Endodermal cell (in vitro differentiated cells): ENCODE results near the gene CD244. TPM values are rescaled to one million over a fixed set of nuclear protein-coding genes. Genes with fewer than 3 reads are reported as not detected.

Experiments
- DNase-seq: peaks from one replicate; pipeline ENCODE4 v3.0.0-alpha.2; 2017
- H3K27ac ChIP-seq: 2 replicates; pipeline ENCODE4 v1.5.1; 2013; ENCODE audit warnings: mild to moderate bottlenecking, low read depth, low read length, moderate library complexity
- H3K27me3 ChIP-seq: 2 replicates; pipeline ENCODE4 v1.6.1; 2013; ENCODE audit warnings: mild to moderate bottlenecking, low read length, moderate library complexity; ENCODE audit not compliant: insufficient read depth, control insufficient read depth, poor library complexity, severe bottlenecking
- H3K36me3 ChIP-seq: 2 replicates; pipeline ENCODE4 v1.7.0; 2013; ENCODE audit warnings: mild to moderate bottlenecking, low read length, moderate library complexity; ENCODE audit not compliant: control insufficient read depth, insufficient read depth
- H3K4me1 ChIP-seq: one replicate; pipeline ENCODE4 v1.7.0; 2013; ENCODE audit warnings: low read length; ENCODE audit not compliant: control insufficient read depth, insufficient read depth
- H3K4me3 ChIP-seq: 2 replicates; pipeline ENCODE4 v1.5.1; 2013; ENCODE audit warnings: mild to moderate bottlenecking, low read length, moderate library complexity
- H3K9ac ChIP-seq: 2 replicates; pipeline ENCODE4 v1.6.1; 2013; ENCODE audit warnings: mild to moderate bottlenecking, low read length, moderate library complexity; ENCODE audit not compliant: poor library complexity, severe bottlenecking; ENCODE audit errors: extremely low read depth
- H3K9me3 ChIP-seq: 2 replicates; pipeline ENCODE4 v1.6.1; 2013; ENCODE audit warnings: mild to moderate bottlenecking, low read length, moderate library complexity; ENCODE audit not compliant: control insufficient read depth
- H3K27ac Mint-ChIP-seq: 2 replicates; pipeline ENCODE4 v1.8.0; 2020; ENCODE audit warnings: mixed read lengths
- H3K27me3 Mint-ChIP-seq: 2 replicates; pipeline ENCODE4 v1.8.0; 2021; ENCODE audit warnings: mild to moderate bottlenecking, mixed read lengths; ENCODE audit not compliant: insufficient read depth
- H3K36me3 Mint-ChIP-seq: 2 replicates; pipeline ENCODE4 v1.8.0; 2020; ENCODE audit warnings: low read depth, mixed read lengths
- H3K4me1 Mint-ChIP-seq: 2 replicates; pipeline ENCODE4 v1.8.0; 2020; ENCODE audit warnings: mixed read lengths
- H3K4me3 Mint-ChIP-seq: 2 replicates; pipeline ENCODE4 v1.8.0; 2020; ENCODE audit warnings: mild to moderate bottlenecking, moderate library complexity, mixed read lengths
- H3K9me3 Mint-ChIP-seq: 2 replicates; pipeline ENCODE4 v1.8.0; 2020; ENCODE audit warnings: mild to moderate bottlenecking, mixed read lengths
- WGBS, 2 experiments: methylation state at CpG; one replicate each; pipeline versions ENCODE4 v1.1.5 to v1.1.7; 2013; ENCODE audit warnings: missing lambda C conversion rate in 2 of 2, mixed read lengths in 1 of 2; ENCODE audit not compliant: insufficient coverage in 1 of 2, insufficient read length in 1 of 2; 5-methylcytosine and 5-hydroxymethylcytosine counted together
- total RNA-seq, 2 donors: library from RNA; stranded (reverse); fragmentation: NEBNext Ultra II Directional in 1 of 2; extraction: Animal tissue kit (Norgen Biotek cat#: 25700) in 1 of 2; gene quantifications; 2 replicates in 1 of 2; 3 replicates in 1 of 2; pipeline ENCODE4 v1.2.1, GENCODE V29; 2021
- TF ChIP-seq, protein P1 (sequence below): fragments of 200-600 bp; sonication (generic); conservative IDR thresholded peaks from 2 replicates; pipeline ENCODE4 v1.5.0; 2021; ENCODE audit warnings: antibody characterized with exemption, mild to moderate bottlenecking

Gene CD244
- total RNA-seq, 2 donors from 2014 or later, result 0.31 TPM; not detected in 1

DNA sequence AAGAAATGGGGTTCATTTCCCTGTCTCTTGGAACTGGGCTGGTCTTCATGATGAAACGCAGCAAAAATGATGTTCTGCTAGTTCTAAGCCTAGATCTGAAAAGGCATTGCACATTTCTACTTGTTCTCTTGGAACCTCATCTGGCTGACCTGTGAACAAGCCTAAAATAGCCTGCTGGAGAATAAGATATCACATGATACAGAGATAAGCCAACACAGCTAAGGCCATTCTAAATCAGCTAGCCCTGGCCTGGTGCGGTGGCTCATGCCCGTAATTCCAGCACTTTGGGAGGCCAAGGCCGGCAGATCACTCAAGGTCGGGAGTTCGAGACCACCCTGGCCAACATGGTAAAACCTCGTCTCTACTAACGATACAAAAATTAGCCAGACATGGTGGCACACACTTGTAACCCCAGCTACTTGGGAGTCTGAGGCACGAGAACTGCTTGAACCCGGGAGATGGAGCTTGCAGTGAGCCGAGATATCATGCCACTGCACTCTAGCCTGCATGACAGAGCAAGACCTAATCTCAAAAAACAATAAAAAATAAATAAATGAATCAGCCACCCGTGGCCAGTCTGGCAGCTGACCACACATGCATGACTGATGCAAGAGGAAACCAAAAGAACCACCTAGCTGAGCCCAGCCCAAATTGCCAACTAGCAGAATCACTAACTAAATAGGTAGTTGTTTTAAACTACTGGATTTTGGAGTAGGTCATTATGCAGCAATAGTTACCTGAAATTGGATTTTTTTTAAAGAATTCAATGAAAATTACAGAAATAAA, 18.0 kb downstream of the CD244 start:
- H3K9me3 ChIP-seq, result peaks cover 7% of the 10 kb centered on the region
- no peaks in the 10 kb centered on the region for H3K36me3 ChIP-seq
- no peaks in the 10 kb centered on the region for H3K36me3 Mint-ChIP-seq
- 88 to 91% methylated on average over 10 to 12 of the region's 12 CpGs for WGBS, 2 experiments
- no peak overlapping the region for H3K4me3 ChIP-seq
- TF ChIP-seq, protein P1, sequence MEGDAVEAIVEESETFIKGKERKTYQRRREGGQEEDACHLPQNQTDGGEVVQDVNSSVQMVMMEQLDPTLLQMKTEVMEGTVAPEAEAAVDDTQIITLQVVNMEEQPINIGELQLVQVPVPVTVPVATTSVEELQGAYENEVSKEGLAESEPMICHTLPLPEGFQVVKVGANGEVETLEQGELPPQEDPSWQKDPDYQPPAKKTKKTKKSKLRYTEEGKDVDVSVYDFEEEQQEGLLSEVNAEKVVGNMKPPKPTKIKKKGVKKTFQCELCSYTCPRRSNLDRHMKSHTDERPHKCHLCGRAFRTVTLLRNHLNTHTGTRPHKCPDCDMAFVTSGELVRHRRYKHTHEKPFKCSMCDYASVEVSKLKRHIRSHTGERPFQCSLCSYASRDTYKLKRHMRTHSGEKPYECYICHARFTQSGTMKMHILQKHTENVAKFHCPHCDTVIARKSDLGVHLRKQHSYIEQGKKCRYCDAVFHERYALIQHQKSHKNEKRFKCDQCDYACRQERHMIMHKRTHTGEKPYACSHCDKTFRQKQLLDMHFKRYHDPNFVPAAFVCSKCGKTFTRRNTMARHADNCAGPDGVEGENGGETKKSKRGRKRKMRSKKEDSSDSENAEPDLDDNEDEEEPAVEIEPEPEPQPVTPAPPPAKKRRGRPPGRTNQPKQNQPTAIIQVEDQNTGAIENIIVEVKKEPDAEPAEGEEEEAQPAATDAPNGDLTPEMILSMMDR, result no peak
- no peaks in the 10 kb centered on the region for H3K9me3 Mint-ChIP-seq
- H3K4me3 Mint-ChIP-seq, result no peak overlapping the region
- no peak for DNase-seq
- H3K4me1 ChIP-seq, result no peaks in the 10 kb centered on the region
- peaks cover 2% of the 10 kb centered on the region for H3K27me3 Mint-ChIP-seq
- no peak overlapping the region for H3K9ac ChIP-seq
- no peaks in the 10 kb centered on the region for H3K4me1 Mint-ChIP-seq
- H3K27ac Mint-ChIP-seq, result no peak overlapping the region
- no peak overlapping the region for H3K27ac ChIP-seq
- H3K27me3 ChIP-seq, result no peaks in the 10 kb centered on the region

- H3K9me3 ChIP-seq, result peaks cover 7% of the 10 kb centered on the region
- Mint-ChIP-seq H3K27me3 (peaks cover 2% of the 10 kb centered on the region), H3K27ac (no peak overlapping the region), H3K9me3 (no peaks in the 10 kb centered on the region), H3K36me3 (no peaks in the 10 kb centered on the region), H3K4me1 (peaks cover 10% of the 10 kb centered on the region), H3K4me3 (no peak overlapping the region)
- DNase-seq, result no peak
- 88 to 90% methylated on average over 2 to 4 of the region's 4 CpGs for WGBS, 2 experiments
- H3K27me3 ChIP-seq, result no peaks in the 10 kb centered on the region
- no peak overlapping the region for H3K27ac ChIP-seq
- H3K9ac ChIP-seq, result no peak overlapping the region
- no peak overlapping the region for H3K4me3 ChIP-seq
- H3K4me1 ChIP-seq, result no peaks in the 10 kb centered on the region
- TF ChIP-seq, protein P1, result no peak
- H3K36me3 ChIP-seq, result no peaks in the 10 kb centered on the region
Observed at GRCh38 chr1:160841079-160841478, 21.6 kb downstream of the CD244 start.

- no peak overlapping the region for H3K27ac Mint-ChIP-seq
- WGBS, 2 experiments, result 89 to 100% methylated on average over 2 of the region's 2 CpGs
- DNase-seq, result no peak
Observed at GRCh38 chr1:160839746-160840145, 22.9 kb downstream of the CD244 start.

More at GRCh38 chr1:160839746-160840145, 22.9 kb downstream of the CD244 start:
- Mint-ChIP-seq H3K9me3 (no peaks in the 10 kb centered on the region), H3K4me3 (no peak overlapping the region), H3K36me3 (no peaks in the 10 kb centered on the region), H3K27me3 (peaks cover 2% of the 10 kb centered on the region), H3K4me1 (peaks cover 11% of the 10 kb centered on the region)
- TF ChIP-seq, protein P1, result no peak
- no peak overlapping the region for H3K27ac ChIP-seq
- no peak overlapping the region for H3K9ac ChIP-seq
- H3K36me3 ChIP-seq, result no peaks in the 10 kb centered on the region
- no peaks in the 10 kb centered on the region for H3K27me3 ChIP-seq
- no peaks in the 10 kb centered on the region for H3K4me1 ChIP-seq
- H3K9me3 ChIP-seq, result no peaks in the 10 kb centered on the region
- no peak overlapping the region for H3K4me3 ChIP-seq
